SK-N-MC (cell line): ENCODE results near the gene CST3.

ENCODE experiments used
- DNase-seq: peaks from one replicate; pipeline ENCODE4 v3.0.0-alpha.2; 2011; ENCODE audit warnings: low read depth, low spot score
- H3K27ac ChIP-seq: fragments of 200-600 bp; sonication (generic); 2 replicates; pipeline ENCODE4 v1.5.1; 2016; ENCODE audit warnings: mixed run types
- H3K36me3 ChIP-seq: fragments of 200-600 bp; sonication (generic); 2 replicates; pipeline ENCODE4 v1.6.1; 2017; ENCODE audit warnings: antibody characterized with exemption, low read length, mixed read lengths; ENCODE audit not compliant: insufficient read depth
- H3K4me3 ChIP-seq: fragments of 200-600 bp; sonication (generic); 2 replicates; pipeline ENCODE4 v1.5.1; 2016
- H3K9ac ChIP-seq: fragments of 200-600 bp; sonication (generic); 2 replicates; pipeline ENCODE4 v1.8.0; 2017; ENCODE audit warnings: mixed run types, mixed read lengths; ENCODE audit not compliant: insufficient read length
- H3K9me3 ChIP-seq: fragments of 200-600 bp; sonication (generic); 2 replicates; pipeline ENCODE4 v1.6.1; 2017; ENCODE audit warnings: low read depth, mild to moderate bottlenecking, antibody characterized with exemption, low read length, moderate library complexity, mixed read lengths
- EZH2 ChIP-seq: fragments of 200-600 bp; sonication (generic); IDR thresholded peaks from one replicate; pipeline ENCODE4 v1.6.1; 2017; ENCODE audit warnings: antibody characterized with exemption
- FOXP2 ChIP-seq: optimal IDR thresholded peaks from 2 replicates; pipeline ENCODE3; 2011; ENCODE audit warnings: mild to moderate bottlenecking, moderate library complexity; ENCODE audit not compliant: insufficient read depth; ENCODE audit errors: extremely low read length, control extremely low read depth
- POLR2AphosphoS5 ChIP-seq: IDR thresholded peaks from 2 replicates; pipeline ENCODE4 v1.6.1; 2012; ENCODE audit warnings: mild to moderate bottlenecking, low read depth, low read length, borderline replicate concordance

The CST3 gene

DNA sequence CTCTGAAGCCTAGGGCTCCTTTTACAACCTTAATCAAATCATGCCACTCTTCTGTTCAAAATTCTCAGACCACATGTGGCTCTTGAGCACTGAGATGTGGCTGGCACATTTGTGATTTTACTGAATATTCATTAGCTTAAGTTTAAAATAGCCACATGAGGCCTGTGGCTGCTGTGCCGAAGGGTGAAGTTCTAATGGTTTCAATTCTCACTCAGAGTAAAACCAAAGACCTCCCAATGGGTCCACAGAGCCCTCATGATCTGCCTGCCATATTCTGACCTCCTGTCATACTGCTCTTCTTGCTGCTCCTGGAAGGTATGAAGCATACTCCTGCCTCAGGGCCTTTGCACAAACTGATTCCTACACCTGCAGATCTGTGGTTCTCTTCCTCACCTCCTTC lies 7.8 kb upstream of the CST3 start:
- no peak overlapping the region for H3K9ac ChIP-seq
- no peaks in the 10 kb centered on the region for H3K36me3 ChIP-seq
- H3K27ac ChIP-seq = no peak overlapping the region
- DNase-seq = no peak
- no peaks in the 10 kb centered on the region for H3K9me3 ChIP-seq
- TF ChIP-seq FOXP2 (no peak), EZH2 (no peak), POLR2AphosphoS5 (no peak)
- H3K4me3 ChIP-seq = no peak overlapping the region

DNA sequence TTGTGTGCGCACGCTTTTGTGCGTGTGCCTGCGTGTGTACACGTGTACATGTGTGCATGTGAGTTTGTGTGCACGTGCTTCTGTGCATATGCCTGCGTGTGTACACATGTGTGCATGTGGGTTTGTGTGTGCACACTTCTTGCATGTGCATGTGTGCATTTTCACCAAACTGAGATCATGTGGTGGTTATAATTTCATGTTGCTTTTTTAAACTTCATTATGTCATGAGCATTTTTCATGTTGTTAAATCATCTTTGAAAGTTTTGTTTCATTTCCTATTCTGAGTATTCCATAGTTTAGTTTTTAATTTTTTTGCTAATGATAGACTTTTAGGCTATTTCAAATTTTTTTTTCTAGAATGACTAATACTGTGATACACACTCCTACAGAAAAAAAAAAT lies 6.4 kb upstream of the CST3 start:
- Histone ChIP-seq H3K9me3 (no peaks in the 10 kb centered on the region), H3K27ac (no peak overlapping the region), H3K36me3 (no peaks in the 10 kb centered on the region), H3K4me3 (no peak overlapping the region), H3K9ac (no peak overlapping the region)
- no peak for DNase-seq
- no peak for TF ChIP-seq FOXP2
- no peak for TF ChIP-seq POLR2AphosphoS5
- no peak for TF ChIP-seq EZH2

DNA sequence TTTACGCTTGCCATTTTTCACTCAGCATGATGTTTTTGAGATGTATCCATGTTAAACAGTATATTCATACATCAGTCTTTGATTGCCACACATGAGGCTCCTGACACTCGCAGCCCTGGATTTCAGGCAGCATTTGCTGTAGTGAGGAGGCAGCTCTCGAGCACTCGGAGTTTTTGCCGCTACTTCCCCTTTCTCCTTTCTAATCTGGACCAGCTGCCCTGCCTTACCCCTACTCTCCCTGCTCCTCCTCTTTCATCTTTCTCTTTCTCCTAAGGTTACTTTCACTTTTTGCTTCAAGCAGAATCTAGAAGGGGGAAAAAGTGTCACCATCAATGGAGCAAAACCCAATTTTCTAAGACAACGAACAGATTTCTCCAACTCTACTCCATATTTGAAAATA lies 5.9 kb upstream of the CST3 start:
- TF ChIP-seq POLR2AphosphoS5 (no peak), EZH2 (no peak), FOXP2 (no peak)
- no peak overlapping the region for H3K27ac ChIP-seq
- no peaks in the 10 kb centered on the region for H3K9me3 ChIP-seq
- DNase-seq = no peak
- H3K4me3 ChIP-seq = no peak overlapping the region
- no peak overlapping the region for H3K9ac ChIP-seq
- no peaks in the 10 kb centered on the region for H3K36me3 ChIP-seq

DNA sequence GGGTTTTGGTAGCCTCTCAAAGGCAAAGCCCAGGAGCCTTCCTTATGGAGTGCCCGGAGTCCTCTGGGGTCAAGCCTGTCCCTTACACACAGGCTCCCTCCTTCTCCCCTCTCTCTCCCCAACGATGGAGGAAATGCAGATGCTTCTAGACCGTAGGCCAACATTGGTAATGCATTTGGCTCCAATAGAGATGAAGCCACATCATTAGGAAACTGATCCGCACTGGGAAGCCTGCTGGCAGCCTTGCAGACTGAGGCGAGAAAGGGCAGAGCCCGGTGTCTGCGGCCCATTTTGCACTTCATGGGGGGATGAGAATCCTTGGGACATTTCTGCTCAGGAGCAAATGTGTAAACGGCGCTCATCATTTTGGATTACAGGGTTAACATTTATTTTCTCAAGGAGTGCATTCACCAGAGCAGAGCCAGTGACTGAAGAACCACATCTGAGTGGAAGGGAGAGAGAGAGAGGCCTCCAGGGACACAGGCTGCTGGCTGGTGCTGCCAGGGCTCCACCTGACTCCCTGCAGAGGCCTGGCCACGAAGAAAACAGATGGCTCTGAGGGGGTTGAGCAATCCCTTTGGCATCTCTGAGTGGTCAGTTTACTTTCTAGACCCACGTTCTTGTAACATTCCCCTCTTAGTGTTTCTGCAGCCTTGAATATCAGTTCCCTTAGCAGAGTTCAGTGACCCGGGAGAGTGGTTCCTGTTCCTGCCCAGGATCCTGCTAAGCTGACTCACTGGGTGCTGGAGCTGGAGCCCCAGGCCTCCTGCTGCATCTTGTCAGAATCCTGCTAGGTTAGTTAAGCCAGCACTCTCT lies 4.4 kb upstream of the CST3 start:
- Histone ChIP-seq H3K9me3 (no peaks in the 10 kb centered on the region), H3K4me3 (no peak overlapping the region), H3K27ac (no peak overlapping the region), H3K9ac (no peak overlapping the region), H3K36me3 (no peaks in the 10 kb centered on the region)
- no peak for DNase-seq
- TF ChIP-seq FOXP2 (no peak), POLR2AphosphoS5 (no peak), EZH2 (no peak)

DNA sequence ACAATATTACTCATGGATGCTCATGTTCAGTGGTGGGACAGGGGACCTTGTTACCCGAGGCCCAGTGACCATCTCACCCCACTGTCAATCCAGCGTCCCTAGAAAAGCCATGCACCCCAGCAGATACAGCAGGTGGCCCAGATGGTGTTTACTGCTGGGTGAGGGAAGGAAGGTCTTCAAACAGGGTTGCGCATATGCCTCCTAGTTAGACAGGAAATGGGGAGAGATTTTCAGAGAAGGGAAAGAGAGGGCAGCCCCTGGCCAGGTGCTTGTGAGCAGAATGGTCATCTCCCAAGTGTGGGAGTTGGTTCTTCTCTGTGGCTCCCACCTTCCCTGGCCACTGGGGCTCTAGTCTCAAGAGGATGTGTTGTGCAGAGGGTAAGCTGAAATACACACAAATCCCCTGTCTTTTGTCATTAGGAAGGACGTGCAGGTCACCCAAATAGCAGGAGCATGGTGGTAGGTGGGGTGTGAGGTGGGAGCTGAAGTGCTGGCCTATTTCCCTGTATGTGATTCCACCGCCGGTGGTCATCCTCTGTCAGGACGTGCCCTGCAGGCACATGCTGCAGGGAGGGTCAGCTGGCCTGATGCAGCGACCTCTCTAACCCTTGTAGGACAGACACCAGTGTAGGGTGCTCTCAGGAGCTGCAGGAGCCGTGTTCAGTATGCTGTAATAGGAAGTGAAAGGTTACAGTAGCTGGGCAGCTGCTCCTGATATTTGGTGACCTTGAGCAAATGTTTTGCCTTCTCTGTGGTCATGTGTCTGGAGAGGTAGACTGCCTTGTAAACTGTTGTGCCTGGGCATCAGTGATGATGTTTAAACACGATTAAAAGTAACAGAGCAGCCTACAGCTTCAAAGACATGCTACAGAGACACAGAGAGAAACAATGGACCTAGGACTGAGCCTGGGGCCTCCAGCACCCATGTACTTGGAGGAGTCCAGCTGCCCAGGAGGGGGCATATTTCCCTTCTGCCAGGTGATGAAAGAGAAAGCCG lies 3.2 kb upstream of the CST3 start:
- no peak overlapping the region for H3K9ac ChIP-seq
- H3K9me3 ChIP-seq = no peaks in the 10 kb centered on the region
- H3K27ac ChIP-seq = no peak overlapping the region
- no peak for DNase-seq
- no peaks in the 10 kb centered on the region for H3K36me3 ChIP-seq
- TF ChIP-seq EZH2 = no peak
- TF ChIP-seq FOXP2 = no peak
- no peak for TF ChIP-seq POLR2AphosphoS5
- H3K4me3 ChIP-seq = no peak overlapping the region

DNA sequence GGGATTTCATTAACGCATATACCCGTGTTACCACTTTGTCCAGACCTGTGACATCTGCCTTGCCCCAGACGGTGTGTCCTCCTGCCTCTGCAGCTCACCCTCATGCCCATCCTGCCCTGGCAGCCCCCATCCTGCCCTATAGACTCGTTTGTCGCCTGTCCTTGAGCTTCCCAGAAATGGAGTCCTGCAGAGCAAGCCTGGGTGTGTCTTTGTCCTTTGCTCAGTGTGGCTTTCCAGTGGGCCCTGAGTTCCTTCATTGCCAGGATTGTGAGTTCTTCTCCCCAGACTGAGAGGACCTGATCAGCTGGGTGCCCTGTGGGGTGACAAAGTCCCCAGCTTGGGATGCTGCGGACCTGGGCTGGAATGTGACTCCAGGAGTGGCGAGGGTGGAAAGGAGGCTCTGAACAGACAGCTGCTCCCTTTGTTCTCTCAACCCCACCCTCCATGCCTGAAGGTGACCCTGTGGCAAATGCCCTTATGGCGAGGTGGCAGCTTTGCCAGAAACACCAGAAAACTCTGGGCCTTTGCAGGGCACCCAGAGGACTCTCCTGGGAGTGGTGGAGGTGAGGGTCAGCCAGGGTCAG lies 2.4 kb upstream of the CST3 start:
- Histone ChIP-seq H3K36me3 (no peaks in the 10 kb centered on the region), H3K4me3 (no peak overlapping the region), H3K9me3 (no peaks in the 10 kb centered on the region), H3K27ac (no peak overlapping the region), H3K9ac (no peak overlapping the region)
- TF ChIP-seq FOXP2 (no peak), POLR2AphosphoS5 (no peak), EZH2 (no peak)
- DNase-seq = no peak

DNA sequence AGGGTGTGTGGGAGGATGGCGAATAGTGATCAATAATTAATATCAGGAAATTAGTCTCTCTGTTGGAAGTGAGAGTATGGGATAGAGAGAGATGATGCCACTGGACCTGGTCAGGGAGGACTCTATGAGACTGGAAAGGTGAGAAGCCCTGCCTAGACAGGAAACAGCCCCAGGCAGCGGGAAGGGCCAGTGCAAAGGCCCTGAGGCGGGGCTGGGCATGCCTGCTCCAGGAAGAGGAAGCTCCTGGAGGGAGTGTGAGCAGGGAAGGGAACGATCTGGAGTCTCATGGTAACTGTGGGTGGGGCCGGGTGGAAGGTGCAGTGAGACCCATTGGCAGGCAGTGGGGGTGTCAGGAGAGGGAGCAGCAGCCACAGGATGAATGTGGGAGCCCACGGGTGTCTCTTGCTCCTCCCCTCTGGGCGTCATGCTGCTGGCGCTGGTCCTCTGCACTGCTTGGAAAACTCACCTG lies 1.8 kb upstream of the CST3 start:
- H3K27ac ChIP-seq = no peak overlapping the region
- H3K4me3 ChIP-seq = no peak overlapping the region
- no peaks in the 10 kb centered on the region for H3K9me3 ChIP-seq
- no peak overlapping the region for H3K9ac ChIP-seq
- DNase-seq = no peak
- no peaks in the 10 kb centered on the region for H3K36me3 ChIP-seq
- TF ChIP-seq FOXP2 (no peak), EZH2 (no peak), POLR2AphosphoS5 (no peak)

DNA sequence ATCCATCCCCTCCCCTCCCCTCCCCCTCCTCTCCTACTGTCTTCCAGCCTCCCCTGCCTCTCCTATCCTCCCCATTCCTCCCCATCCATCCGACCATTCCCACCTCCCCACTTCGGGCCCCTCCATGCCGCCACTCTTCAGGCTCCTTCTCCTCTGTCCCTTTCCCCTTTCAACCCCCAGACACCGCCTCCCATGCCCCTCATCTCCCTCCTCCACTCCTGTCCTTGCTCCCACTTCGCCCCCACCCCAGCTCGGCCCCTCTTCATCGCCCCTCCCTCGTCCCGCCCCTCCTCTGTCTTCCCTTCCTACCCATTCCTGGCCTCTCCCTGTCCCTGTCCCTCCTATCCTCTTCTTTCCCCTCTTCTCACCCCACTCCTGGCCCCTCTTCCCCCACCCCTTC lies 554 bp upstream of the CST3 start:
- H3K9me3 ChIP-seq = no peaks in the 10 kb centered on the region
- no peak for DNase-seq
- no peak overlapping the region for H3K27ac ChIP-seq
- H3K36me3 ChIP-seq = no peaks in the 10 kb centered on the region
- peak overlapping the region; percentile 89; the same call in 1 of the 2 replicates for H3K4me3 ChIP-seq
- no peak overlapping the region for H3K9ac ChIP-seq
- no peak for TF ChIP-seq POLR2AphosphoS5
- no peak for TF ChIP-seq EZH2
- TF ChIP-seq FOXP2 = no peak
